AG04450 (cell line): ENCODE measurements around the gene WNK4. TPM values are rescaled to one million over a fixed set of nuclear protein-coding genes. Genes with fewer than 3 reads are reported as not detected.

Experiments used
- CTCF ChIA-PET: fragments of 300-600, 350-600 bp; formaldehyde crosslinking; extraction: SDS; loops from one replicate; lab custom pipeline; 2022; ENCODE audit warnings: antibody characterized with exemption, inconsistent platforms; lab: Charles Lee
- POLR2A ChIA-PET: fragments of 350-600 bp; formaldehyde crosslinking; extraction: SDS; loops from one replicate; lab custom pipeline; 2021; ENCODE audit warnings: antibody characterized with exemption, inconsistent platforms; lab: Yijun Ruan, JAX
- DNase-seq: peaks from one replicate; pipeline ENCODE4 v3.0.0-alpha.2; 2011; ENCODE audit warnings: low read depth, low spot score
- H3K27ac ChIP-seq: one replicate; pipeline ENCODE4 v1.5.1; 2012; ENCODE audit warnings: low read depth, low read length, control low read depth
- H3K27me3 ChIP-seq: one replicate; pipeline ENCODE4 v1.6.0; 2012; ENCODE audit warnings: low read length; ENCODE audit not compliant: control insufficient read depth, insufficient read depth
- H3K4me3 ChIP-seq: 2 replicates; pipeline ENCODE4 v1.5.1; 2011; ENCODE audit warnings: mild to moderate bottlenecking, low read depth, low read length, control low read depth
- H3K9me3 ChIP-seq: 2 replicates; pipeline ENCODE4 v1.5.1; 2012; ENCODE audit warnings: low read length; ENCODE audit not compliant: control insufficient read depth, insufficient read depth
- CTCF ChIP-seq: IDR thresholded peaks from 2 replicates; pipeline ENCODE4 v1.5.1; 2011; ENCODE audit warnings: low read depth, low read length, control low read depth, inconsistent platforms
- polyA plus RNA-seq: library from polyadenylated mRNA; depleted of rRNA; stranded (reverse); fragments of >200 nt; gene quantifications from 2 replicates; pipeline ENCODE4 v1.2.3, GENCODE V29; 2011

WNK4 gene
- polyA plus RNA-seq, 1 experiment: 2.3 TPM

- DNase-seq: peak; percentile 48
- Histone ChIP-seq H3K27ac (no peak overlapping the region), H3K27me3 (no peaks in the 10 kb centered on the region), H3K9me3 (no peaks in the 10 kb centered on the region), H3K4me3 (no peak overlapping the region)
- POLR2A ChIA-PET: no interaction called here
- CTCF ChIA-PET: interaction anchor here (0.6 to 4.4 kb wide), 25 partner anchors 9 to 334 kb away, joined by 3 to 98 read pairs (median 3); partner anchors contain the start of genes BECN1, PSME3, PTGES3L and RPL27
- TF ChIP-seq CTCF: peak; percentile 100
Observed at GRCh38 chr17:42843358-42843934, 63.0 kb downstream of the WNK4 start.

- ChIA-PET POLR2A (interaction anchor here (1.1 to 1.5 kb wide), 3 partner anchors 20 to 153 kb away, joined by 3 to 8 read pairs (median 3); partner anchors contain the start of genes BECN1 and RPL27), CTCF (interaction anchor here (0.6 to 4.4 kb wide), 12 partner anchors 9 to 153 kb away, joined by 3 to 98 read pairs (median 6); partner anchors contain the start of genes PSME3 and RPL27)
- H3K27me3 ChIP-seq: no peaks in the 10 kb centered on the region
- no peak within 1 kb of the TSS for H3K4me3 ChIP-seq
- no peak for TF ChIP-seq CTCF
- no peak for DNase-seq
- H3K27ac ChIP-seq: no peak within 1 kb of the TSS
- no peaks in the 10 kb centered on the region for H3K9me3 ChIP-seq
Observed at GRCh38 chr17:42844271-42844670, 63.9 kb downstream of the WNK4 start, which contains the start of gene AOC2. Gene AOC2, plus strand, starts transcription at chr17:42844580. Its CDS starts 47 bp downstream, at chr17:42844627.

- Histone ChIP-seq H3K9me3 (no peaks in the 10 kb centered on the region), H3K4me3 (no peak overlapping the region), H3K27me3 (peaks cover 4% of the 10 kb centered on the region), H3K27ac (no peak overlapping the region)
- TF ChIP-seq CTCF: no peak
- POLR2A ChIA-PET: interaction anchor here (1.1 to 1.5 kb wide), 3 partner anchors 21 to 153 kb away, joined by 3 to 8 read pairs (median 3); partner anchors contain the start of genes BECN1 and RPL27
- DNase-seq: no peak
- CTCF ChIA-PET: interaction anchor here (0.5 to 4.4 kb wide), 8 partner anchors 9 to 152 kb away, joined by 3 to 98 read pairs (median 4); no protein-coding TSS in a partner anchor
Observed at GRCh38 chr17:42844761-42845555, 64.5 kb downstream of the WNK4 start.

GRCh38 chr17:42845556-42845917, 65.1 kb downstream of the WNK4 start:
- H3K27ac ChIP-seq: no peak overlapping the region
- peaks cover 4% of the 10 kb centered on the region for H3K27me3 ChIP-seq
- no peak overlapping the region for H3K4me3 ChIP-seq
- POLR2A ChIA-PET: interaction anchor here (1.5 kb wide), 1 partner anchor 83 kb away, joined by 8 read pairs; no protein-coding TSS in a partner anchor
- no peaks in the 10 kb centered on the region for H3K9me3 ChIP-seq
- CTCF ChIA-PET: interaction anchor here (0.7 to 4.4 kb wide), 4 partner anchors 84 to 292 kb away, joined by 3 to 98 read pairs (median 35); no protein-coding TSS in a partner anchor
- no peak for DNase-seq
- TF ChIP-seq CTCF: no peak
